NCI-H1436 (cell line): ENCODE data around the gene PEA15.

Experiments used
- DNase-seq: peaks from one replicate; lab custom pipeline; 2025; lab: John Stamatoyannopoulos, UW

The PEA15 gene

DNA sequence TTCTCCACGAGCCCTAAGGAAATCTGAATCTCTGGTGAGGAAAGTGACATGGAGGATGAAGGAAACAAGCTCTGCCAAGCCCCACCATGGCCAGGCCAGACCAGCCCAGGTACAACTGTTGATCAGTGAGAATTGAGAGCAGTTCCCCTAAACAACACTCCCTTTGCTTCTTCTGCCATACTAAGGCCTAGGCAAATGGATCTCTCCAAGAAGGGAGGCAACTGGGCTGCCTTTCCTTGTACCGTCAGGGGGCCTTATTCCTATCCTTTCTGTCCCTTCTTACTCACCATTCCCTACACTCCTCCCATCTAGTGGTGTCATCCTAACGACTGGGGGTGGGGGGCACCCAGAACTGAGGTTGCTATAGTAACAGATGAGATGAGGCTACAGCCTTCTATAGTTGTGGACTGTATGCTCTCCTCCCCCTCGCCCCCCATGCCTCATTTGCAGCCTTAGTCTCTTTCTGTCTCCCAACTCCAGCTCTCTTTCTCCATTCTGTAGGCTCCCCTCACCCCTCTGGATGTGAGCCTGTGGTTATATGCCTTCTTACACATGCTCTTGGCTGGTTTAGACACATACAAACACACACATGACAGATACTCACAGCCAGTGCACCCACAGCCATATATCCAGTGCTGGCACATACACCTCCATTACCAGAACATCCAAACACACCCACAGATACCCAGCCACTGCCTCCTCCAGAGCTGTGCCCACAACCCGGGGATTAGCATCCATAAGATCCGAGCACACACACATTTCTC is 3.6 kb downstream of the PEA15 start:
- no peak for DNase-seq

DNA sequence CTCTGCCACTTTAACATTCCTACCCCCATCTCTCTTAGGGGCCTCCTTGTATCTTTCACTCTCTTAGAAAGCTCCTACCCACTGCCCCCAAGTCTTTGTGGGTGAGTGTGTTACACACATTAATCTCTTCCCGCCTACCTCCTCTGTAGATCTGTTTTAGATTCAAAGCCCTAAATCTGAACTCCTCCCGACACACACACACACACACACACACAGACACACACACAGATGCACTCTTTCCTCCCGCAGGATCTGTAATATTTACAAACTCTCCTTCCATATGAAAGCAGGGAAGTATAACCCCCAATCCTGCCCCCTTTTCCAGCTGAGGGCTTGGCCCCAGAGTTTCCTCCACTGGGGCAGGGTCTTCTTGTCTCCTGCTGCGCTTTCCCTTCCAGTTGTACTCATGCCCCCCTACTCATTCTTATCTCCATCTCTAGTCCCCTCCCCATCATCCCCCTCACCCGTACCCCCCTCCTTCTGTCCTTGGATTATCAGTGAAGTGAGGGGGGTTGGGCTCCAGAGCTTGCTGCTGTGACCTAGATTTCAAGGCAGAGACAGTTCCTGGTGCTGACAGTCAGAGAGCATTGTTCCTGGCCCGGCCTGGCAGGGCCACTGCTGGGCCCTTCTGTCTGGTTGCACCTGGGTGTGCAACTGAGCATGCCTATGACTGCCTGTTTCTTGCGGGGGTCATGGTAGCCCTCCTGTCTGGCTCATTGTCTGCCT is 4.3 kb downstream of the PEA15 start:
- DNase-seq: no peak

DNA sequence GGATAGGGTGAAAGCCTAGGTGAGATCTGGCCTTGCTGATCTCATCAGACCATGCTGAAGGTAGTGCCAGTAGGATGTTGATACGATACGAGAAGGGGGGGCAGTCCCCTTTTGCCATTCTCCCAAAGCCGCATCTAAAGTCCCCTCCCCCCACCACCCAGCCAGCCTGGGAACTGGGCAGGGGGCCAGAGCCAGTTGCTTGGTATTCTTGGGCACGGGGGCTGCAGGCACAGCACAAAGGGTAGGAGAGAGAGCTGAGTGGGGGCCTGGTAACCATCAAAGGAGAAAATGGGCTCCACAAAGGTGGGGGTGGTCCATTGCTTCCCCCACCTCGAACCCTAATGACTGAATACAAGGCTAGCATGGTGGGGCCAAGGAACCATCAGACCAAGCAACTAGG is 5.4 kb downstream of the PEA15 start:
- DNase-seq: no peak

DNA sequence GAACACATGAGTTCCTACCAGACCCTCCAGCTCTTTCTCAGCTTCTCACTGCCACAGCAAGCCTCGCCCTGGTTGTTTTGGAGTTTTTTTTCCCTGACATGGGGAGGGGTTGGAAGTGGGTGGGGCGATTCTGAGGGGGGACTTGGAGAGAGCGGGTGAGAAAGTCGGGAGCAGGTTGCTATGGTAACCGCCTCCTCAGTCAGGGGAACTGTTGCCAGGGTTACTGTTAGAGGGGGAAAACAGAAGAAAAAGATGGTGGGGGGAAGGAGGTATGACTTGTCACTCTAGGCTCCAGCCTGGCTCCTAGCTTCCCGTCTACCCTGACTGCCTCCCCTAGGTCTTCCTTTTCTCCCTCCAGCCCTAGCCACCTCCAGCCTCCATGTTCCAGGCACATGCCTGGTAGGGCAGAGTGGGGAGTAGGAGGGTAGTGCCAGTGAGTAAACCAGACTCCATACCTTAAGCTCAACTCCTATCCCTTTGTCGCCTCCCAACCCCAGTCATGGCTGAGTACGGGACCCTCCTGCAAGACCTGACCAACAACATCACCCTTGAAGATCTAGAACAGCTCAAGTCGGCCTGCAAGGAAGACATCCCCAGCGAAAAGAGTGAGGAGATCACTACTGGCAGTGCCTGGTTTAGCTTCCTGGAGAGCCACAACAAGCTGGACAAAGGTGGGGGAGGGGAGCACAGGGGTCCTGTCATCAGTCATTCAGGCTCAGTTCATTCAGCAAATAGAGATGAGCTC is 6.0 kb downstream of the PEA15 start:
- no peak for DNase-seq

DNA sequence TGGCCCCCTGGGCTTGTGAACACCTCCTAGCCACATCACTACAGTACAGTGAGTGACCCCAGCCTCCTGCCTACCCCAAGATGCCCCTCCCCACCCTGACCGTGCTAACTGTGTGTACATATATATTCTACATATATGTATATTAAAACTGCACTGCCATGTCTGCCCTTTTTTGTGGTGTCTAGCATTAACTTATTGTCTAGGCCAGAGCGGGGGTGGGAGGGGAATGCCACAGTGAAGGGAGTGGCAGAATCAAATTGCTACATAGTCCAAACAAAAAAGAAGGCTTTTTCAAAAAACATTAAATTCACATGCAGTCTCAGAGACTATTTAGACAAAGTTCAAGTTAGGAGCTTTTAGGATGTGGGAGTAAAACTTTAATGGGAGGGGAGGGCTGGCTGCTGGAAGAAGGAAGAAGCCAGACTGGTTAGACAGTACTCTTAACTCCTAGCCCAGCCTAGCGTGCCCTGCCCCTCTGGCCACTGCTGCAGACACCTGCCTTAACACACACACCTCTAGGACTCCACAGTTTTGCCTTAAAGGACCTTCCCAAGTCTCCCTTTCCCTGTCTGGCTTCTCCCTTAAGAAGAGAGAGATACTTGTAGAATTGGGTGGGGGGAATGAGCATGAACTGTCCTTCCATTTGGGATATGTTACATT is 9.4 kb downstream of the PEA15 start:
- no peak for DNase-seq

DNA sequence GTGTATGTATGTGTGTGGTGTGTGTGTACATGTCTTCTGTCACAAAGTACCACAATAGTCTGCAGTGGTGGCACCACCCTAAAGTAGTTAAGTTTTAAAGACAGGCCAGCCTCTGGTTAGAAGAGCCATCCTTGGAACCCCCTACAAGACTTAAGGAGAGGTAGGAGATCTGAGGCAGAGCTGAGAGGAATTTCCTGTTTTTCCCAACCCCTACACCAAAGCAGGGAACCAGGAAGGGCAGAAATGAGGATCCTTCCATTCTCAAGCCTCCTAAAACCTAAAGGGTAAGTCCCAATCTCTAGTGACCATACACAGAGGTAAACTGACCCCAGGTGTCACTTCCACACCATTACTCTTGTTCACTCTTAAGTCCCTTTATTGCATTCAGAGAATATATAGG is 11.1 kb downstream of the PEA15 start:
- DNase-seq: no peak

DNA sequence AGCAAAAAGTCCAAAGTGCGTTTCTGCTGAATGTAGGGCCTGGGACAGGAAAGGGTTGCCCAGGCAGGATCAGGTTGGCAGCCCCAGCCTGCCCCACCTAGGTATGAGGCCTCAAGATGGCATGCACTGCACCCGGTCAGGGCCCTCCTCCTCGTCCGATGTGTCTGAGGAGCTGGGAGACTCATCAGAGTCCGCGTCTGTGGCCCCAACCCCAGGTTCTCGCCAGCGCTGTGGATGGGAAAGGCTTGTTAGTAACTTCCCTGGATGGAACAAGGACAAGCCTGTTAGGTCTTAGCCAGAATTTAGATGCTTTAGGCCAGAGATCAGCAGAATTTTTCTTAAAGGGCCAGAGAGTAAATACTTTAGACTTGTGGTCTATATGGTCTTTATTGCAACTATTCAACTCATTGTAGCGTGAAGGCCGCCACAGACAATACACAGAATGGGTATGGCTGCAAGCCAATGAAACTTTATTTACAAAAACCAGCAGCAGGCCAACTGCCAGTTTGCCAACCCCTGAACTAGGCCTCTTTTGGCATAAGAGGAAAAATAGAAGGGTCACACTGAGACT is 12.4 kb downstream of the PEA15 start:
- DNase-seq: no peak

DNA sequence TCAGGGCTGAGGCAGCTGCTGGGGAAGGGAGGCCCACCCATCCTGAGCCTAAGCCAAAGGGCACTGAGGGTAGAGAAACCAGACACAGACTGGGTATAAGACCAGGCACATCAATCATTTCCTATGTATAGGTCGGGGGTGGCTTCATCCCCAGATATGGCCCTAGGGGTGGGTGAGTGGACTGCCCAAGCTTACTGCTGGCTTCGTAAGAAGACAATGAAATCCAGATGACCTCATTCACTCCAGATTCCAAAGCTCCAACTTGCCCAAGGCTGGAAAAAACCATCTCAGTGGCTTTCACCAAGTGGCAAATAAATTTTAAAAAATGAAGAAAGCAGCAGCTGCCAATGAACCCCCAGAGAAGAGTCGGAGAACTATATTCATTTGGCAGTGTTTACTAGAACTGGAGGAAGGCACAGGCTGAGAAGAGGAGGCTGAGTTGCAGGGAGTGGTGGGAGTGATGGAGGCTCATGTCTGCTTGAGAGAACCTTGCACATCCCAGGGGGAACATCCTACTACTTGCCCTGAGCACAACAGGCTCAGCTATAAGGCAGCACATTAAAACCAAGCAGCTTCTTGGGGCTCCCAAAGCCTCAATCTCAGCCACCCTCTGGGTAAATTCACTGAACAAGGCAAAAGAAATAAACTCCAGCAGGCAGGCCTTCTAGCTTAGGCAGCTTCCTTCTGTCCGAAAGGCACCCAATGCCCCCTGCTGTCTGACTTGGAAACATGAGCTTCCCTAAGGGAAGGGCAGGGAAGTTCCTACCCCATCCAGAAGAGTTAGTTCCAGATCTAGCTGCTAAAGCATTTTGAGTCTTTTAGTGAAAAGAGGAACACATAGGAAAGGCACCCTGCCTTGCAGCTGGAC is 14.1 kb downstream of the PEA15 start:
- no peak for DNase-seq

DNA sequence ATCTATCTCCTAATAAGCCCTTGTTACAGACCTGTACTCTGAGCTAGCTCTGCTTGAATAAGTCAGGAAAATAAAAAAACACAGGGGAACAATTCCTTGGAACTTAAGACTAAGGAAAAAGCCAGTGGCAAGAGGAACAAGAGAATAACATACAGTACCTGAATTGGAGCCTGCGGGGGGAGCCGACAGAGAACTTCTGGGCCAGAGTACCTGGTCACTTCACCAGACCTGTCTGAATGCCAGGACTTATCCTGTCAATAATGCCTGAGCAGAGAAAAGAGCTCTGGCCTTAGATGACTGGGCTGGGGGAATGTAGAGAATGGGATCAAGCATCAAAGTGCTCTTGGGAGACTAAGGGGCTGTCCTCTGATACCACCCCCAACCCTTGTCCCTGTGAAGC is 15.1 kb downstream of the PEA15 start:
- no peak for DNase-seq

DNA sequence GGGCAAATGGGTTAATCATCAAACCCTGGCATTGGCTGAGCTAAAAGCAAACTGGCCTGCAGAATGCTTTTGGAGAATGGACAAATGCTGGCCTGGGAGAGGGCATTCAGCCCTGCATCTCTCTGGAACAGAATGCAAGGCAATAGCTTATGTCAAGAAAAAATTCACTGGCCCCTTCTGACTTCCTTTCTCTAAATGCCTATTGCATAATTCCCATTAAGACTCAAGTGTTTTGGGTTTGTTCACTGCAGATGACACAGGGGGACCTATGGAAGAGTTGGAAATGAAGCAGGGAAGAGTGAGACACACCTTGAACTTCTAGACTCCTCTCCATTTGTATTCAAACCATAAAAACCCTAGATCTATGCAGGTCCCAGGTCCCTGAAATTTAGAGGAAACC is 15.9 kb downstream of the PEA15 start:
- DNase-seq: no peak

DNA sequence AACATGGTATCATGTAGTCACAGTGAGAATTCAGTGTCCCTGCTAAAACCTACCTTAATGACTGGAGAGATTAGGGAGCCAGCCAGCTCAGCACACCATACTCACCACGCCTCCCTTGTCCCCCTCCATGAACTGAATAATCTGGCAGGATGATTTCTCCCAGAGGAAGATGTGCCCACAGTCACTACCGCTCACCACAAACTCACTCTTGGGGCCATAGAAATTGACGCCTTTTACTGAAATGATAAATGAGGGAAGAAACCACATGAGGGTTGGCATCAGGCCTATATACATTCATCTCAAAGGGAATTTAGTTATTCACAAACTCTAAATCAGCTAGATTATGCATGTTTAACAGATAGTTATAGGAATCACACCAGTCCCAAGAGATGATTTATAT is 17.4 kb downstream of the PEA15 start:
- DNase-seq: no peak

DNA sequence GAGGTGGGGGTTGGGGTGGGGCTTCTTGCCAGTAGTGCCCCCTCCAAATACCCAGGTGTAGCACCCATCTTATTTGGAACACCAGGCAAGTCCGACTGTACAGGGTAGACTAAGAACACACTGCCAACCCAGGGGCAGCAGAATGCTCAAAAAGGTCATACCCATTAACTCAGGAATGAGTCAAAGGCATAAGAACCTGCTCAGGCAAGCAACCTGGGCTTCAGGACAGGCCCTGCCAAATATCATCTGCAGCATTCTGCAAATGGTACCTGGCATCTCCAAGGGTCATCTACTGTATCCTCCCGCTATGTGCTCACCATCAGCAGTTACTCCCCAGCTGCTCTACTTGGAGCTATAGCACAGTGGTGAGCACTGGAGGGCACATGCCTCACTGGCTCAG is 19.4 kb downstream of the PEA15 start:
- no peak for DNase-seq

DNA sequence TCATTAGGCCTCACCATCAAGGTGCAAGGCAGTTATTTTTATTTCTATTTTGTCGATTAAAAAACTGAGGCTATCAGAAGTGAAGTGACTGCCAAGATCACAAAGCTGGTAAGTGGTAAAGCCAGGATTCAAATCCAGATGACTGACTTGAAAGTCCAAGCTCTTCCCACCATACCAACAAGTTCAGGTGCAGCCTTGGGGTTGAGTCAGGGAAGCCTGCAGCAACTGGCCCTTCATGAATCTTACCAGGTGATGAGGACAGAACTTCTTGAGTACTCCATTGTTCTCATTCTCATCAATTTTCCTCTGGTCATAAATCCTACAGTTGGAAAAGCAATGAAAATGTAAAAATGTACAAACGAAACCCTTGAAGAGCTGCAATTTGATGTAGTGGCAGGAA is 20.2 kb downstream of the PEA15 start:
- no peak for DNase-seq

DNA sequence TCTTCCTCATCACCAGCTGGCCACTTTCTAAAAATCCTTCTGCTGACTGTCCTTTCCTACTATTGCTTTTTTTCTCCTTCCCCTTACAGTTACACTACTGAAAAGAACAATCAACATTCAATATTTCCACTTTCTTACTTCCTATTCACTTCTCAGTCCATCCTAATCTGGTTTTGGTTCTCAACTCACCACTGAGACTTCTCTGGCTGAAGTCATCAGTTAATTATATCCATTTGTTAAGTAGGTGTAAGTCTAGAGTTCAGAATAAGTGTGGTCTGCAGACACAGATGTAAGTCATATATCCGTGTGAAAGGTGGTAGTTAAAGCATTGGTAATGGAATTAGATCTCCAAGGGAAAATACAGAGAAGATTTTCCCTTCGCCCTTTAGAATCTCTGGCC is 21.4 kb downstream of the PEA15 start:
- DNase-seq: no peak

DNA sequence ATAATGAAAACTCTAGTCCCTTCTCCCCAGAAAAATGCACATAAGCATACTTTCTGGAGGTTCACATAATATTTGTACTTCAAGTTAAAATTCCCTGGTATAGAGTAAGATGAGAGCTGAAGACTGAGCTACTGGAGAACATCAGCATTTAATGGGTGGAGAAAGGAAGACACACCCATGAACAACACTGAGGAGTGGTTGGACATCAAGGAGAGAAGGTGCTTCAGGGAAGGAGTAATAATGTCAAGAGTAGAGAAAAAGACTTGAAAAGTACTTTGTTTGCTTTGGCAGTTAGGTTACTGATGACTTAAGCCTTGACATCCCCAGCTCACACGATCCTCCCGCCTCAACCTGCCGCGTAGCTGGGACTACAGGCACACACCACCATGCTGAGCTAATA is 21.9 kb downstream of the PEA15 start:
- no peak for DNase-seq

DNA sequence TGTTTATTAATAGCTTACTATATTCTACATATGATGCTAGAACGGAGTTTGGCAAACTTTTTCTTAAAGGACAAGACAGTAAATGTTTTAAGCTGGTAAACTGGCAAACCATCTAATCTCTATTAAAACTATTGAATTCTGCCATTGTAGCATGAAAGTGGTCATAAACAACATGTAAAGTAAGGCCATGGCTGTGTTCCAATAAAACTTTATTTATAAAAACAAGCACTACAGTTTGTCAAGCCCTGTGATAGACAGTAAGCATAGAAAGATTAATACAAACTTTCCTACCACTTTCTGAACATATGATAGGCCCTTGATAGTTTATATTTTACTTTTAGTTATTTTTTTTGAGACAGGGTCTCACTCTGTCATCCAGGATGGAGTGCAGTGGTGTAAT is 22.4 kb downstream of the PEA15 start:
- no peak for DNase-seq

DNA sequence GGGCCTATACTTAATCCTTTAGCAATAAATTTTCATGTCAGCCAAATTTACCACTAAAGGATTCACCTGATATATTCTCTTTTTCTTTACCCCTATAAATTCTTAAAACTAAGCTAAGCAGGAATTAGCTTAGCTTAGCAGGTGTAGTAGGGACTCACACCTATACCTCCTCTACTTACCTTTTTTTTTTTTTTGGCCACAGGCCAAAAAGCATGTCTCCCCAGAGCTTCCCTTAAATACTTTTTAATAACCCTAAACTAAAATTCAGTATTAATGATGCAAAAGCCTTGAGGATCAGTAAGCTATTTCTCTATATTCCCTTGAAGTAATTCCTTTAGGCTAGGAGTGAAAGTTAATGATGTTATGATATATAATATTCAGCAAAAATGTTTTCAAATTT is 23.2 kb downstream of the PEA15 start:
- DNase-seq: no peak

DNA sequence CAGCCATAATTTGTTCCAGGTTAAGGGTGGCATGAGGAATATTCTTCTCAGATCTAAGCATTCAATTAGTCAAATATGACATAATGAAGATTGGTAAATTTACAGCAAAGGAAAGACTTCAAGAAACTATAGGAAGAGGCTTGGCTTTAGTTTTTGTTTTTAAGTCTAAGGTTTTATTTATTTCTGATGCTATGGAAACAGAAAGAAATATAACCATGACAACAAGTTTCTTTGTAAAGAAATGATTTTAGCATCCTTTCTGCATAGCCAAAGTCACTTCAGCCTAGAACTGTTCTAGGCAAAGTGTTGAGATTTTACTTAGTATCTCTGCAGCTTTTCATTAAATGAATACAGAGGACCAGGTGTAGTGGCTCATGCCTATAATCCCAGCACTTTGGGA is 27.7 kb downstream of the PEA15 start:
- DNase-seq: no peak

DNA sequence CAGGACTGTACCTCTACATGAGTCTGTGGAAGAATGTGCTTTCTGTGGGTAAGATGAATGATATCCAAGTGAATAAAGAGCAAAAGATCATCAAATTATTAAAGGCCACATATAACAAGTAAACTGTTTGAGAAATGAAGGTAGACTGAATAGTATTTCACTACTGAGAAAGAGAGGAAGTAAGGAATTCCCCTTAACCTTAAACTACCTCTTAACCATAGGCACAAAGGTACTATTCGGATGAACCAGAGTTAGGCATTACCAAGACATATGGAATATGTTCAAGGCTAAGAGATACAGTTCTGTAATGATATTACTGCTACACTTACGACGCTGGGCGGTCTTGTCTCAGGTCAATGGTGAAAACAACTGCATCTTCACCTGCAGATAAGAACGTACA is 31.6 kb downstream of the PEA15 start:
- DNase-seq: no peak

DNA sequence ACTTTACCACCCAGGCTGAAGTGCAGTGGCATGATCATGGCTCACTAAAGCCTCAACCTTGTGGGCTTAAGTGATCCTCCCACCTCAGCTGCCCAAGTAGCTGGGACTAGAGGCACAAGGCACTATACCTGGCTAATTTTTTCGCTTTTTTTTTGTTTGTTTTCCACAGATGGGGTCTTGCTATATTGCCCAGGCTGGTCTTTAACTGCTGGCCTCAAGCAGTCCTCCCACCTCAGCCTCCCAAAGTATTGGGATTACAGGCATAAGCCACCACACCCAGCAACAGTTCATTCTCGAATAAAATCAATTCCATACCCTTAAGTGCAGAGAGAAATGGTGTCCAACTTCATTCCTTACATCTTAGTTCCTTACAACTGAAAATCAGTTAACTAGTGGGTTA is 32.4 kb downstream of the PEA15 start:
- DNase-seq: no peak

DNA sequence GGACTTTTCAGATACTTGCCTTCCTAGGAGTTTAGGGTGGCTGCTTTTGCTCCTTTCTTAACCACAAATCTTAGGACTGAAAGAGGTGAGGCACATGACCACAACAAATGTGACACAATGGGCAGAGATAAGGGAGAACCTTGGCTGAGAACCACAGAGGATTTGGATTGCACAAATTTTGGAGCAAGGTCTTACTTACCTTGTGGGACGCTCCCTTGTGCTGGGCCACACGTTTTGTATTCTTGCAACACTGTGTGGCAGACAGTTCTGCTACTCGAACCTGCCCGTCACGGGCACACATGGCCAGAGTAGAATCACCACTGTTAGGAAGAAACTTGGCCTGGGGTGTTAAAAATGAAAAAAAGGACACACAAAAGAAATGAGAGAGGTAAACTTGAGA is 33.2 kb downstream of the PEA15 start:
- no peak for DNase-seq
